Measurements from ENCODE around the gene SUCLG1. TPM values are rescaled to one million over a fixed set of nuclear protein-coding genes. Genes with fewer than 3 reads are reported as not detected.

Gene SUCLG1
- total RNA-seq, 1 experiment from 2014 or later: 59.8 TPM

GRCh38 chr2:84487298-84487996 lies 28.4 kb upstream of the SUCLG1 start:
- no TSS peak for BruUV-seq (replicated peaks)
- ChIA-PET POLR2A (no interaction called here), CTCF (no interaction called here)
- ATAC-seq (no peak), DNase-seq (ENCODE audit: low read depth, low spot score) (no peak)
- no peak overlapping the region for H3K27ac ChIP-seq (ENCODE audit: low read length)
- no peaks in the 10 kb centered on the region for H3K9me3 ChIP-seq (ENCODE audit: control insufficient read depth, insufficient read depth, low read depth, low read length)
- intact Hi-C loops (cut with micrococcal nuclease; ENCODE audit: unreplicated experiment) (no loop called here), in situ Hi-C loops (cut with HindIII; ENCODE audit: low pct_unique_long_range_greater_than_20kb, low sequenced_read_pairs) (no loop called here)
- H3K27me3 ChIP-seq (ENCODE audit: control insufficient read depth, insufficient read depth, low read length): no peaks in the 10 kb centered on the region
- TF ChIP-seq SIN3A (IDR thresholded peaks at IDR 0.05; ENCODE audit: borderline replicate concordance, insufficient read depth, low read depth, low read length): no peak
- TF ChIP-seq REST (IDR thresholded peaks at IDR 0.05; ENCODE audit: insufficient read depth in 1 of 2, low read depth in 2 of 2, low read length in 1 of 2): no peak
- TF ChIP-seq CTCF (IDR thresholded peaks at IDR 0.05): no peak
- no peak for TF ChIP-seq TCF7L2 (IDR thresholded peaks at IDR 0.05; ENCODE audit: low read depth, low read length)
- TF ChIP-seq POLR2AphosphoS5 (IDR thresholded peaks at IDR 0.05; ENCODE audit: low read depth, low read length): no peak
- H3K4me3 ChIP-seq (ENCODE audit: low read depth in 2 of 2, low read length in 2 of 2): no peak overlapping the region
- no peaks in the 10 kb centered on the region for H3K36me3 ChIP-seq (ENCODE audit: control insufficient read depth, insufficient read depth, low read length)
- H3K4me1 ChIP-seq (ENCODE audit: control insufficient read depth, insufficient read depth, low read length): no peaks in the 10 kb centered on the region

GRCh38 chr2:84486441-84487115 lies 27.5 kb upstream of the SUCLG1 start:
- Histone ChIP-seq H3K27me3 (ENCODE audit: control insufficient read depth, insufficient read depth, low read length) (no peaks in the 10 kb centered on the region), H3K36me3 (ENCODE audit: control insufficient read depth, insufficient read depth, low read length) (no peaks in the 10 kb centered on the region), H3K4me3 (ENCODE audit: low read depth in 2 of 2, low read length in 2 of 2) (no peak overlapping the region), H3K9me3 (ENCODE audit: control insufficient read depth, insufficient read depth, low read depth, low read length) (no peaks in the 10 kb centered on the region), H3K27ac (ENCODE audit: low read length) (no peak overlapping the region), H3K4me1 (ENCODE audit: control insufficient read depth, insufficient read depth, low read length) (no peaks in the 10 kb centered on the region)
- ATAC-seq (no peak), DNase-seq (ENCODE audit: low read depth, low spot score) (no peak)
- ChIA-PET CTCF (no interaction called here), POLR2A (no interaction called here)
- in situ Hi-C loops (cut with HindIII; ENCODE audit: low pct_unique_long_range_greater_than_20kb, low sequenced_read_pairs): no loop called here
- no peak for TF ChIP-seq POLR2AphosphoS5 (IDR thresholded peaks at IDR 0.05; ENCODE audit: low read depth, low read length)
- TF ChIP-seq SIN3A (IDR thresholded peaks at IDR 0.05; ENCODE audit: borderline replicate concordance, insufficient read depth, low read depth, low read length): no peak
- TF ChIP-seq TCF7L2 (IDR thresholded peaks at IDR 0.05; ENCODE audit: low read depth, low read length): no peak
- no peak for TF ChIP-seq CTCF (IDR thresholded peaks at IDR 0.05)
- TF ChIP-seq REST (IDR thresholded peaks at IDR 0.05; ENCODE audit: insufficient read depth in 1 of 2, low read depth in 2 of 2, low read length in 1 of 2): no peak
- BruUV-seq (replicated peaks): no TSS peak
- intact Hi-C loops (cut with micrococcal nuclease; ENCODE audit: unreplicated experiment): no loop called here
